ENCODE results near the gene SPIRE1. TPM values are rescaled to one million over a fixed set of nuclear protein-coding genes. Genes with fewer than 3 reads are reported as not detected.

SPIRE1 gene
- polyA plus RNA-seq, 2 donors = 4.7 to 5.0 TPM

- Histone ChIP-seq H3K27me3 (ENCODE audit: control insufficient read depth in 1 of 2, insufficient read depth in 2 of 2, low read length in 2 of 2) (no peaks in the 10 kb centered on the region), H3K36me3 (ENCODE audit: control insufficient read depth in 2 of 2, insufficient read depth in 2 of 2, low read length in 1 of 2) (no peaks in the 10 kb centered on the region), H3K4me1 (ENCODE audit: control insufficient read depth in 2 of 2, insufficient read depth in 2 of 2, low read length in 1 of 2) (peaks cover 2 to 4% of the 10 kb centered on the region in 2 donors), H3K4me3 (ENCODE audit: low read depth in 1 of 2, low read length in 2 of 2) (no peak overlapping the region), H3K27ac (ENCODE audit: low read depth in 2 of 2, low read length in 1 of 2) (no peak overlapping the region), H3K9me3 (ENCODE audit: control insufficient read depth in 2 of 2, insufficient read depth in 1 of 2, low read depth in 1 of 2, low read length in 1 of 2) (peaks cover 0 to 2% of the 10 kb centered on the region in 2 donors)
- WGBS, 2 donors = 77 to 80% methylated on average over 3 of the region's 3 CpGs
Observed at GRCh38 chr18:12409469-12409868, 248.4 kb downstream of the SPIRE1 start.

GRCh38 chr18:12408247-12408869, 249.5 kb downstream of the SPIRE1 start:
- peak overlapping the region; percentile 48 to 61 for H3K4me3 ChIP-seq (ENCODE audit: low read depth in 1 of 2, low read length in 2 of 2)
- no peaks in the 10 kb centered on the region for H3K36me3 ChIP-seq (ENCODE audit: control insufficient read depth in 2 of 2, insufficient read depth in 2 of 2, low read length in 1 of 2)
- WGBS, 2 donors = 8 to 14% methylated on average over 24 to 32 of the region's 32 CpGs
- H3K27me3 ChIP-seq (ENCODE audit: control insufficient read depth in 1 of 2, insufficient read depth in 2 of 2, low read length in 2 of 2) = no peaks in the 10 kb centered on the region
- H3K27ac ChIP-seq (ENCODE audit: low read depth in 2 of 2, low read length in 1 of 2) = peak overlapping the region; percentile 62 to 74
- peaks cover 2 to 4% of the 10 kb centered on the region in 2 donors for H3K4me1 ChIP-seq (ENCODE audit: control insufficient read depth in 2 of 2, insufficient read depth in 2 of 2, low read length in 1 of 2)
- H3K9me3 ChIP-seq (ENCODE audit: control insufficient read depth in 2 of 2, insufficient read depth in 1 of 2, low read depth in 1 of 2, low read length in 1 of 2) = peaks cover 0 to 2% of the 10 kb centered on the region in 2 donors

- WGBS, 2 donors = 75 to 77% methylated on average over 19 of the region's 19 CpGs
- Histone ChIP-seq H3K4me3 (ENCODE audit: low read depth in 1 of 2, low read length in 2 of 2) (no peak overlapping the region), H3K36me3 (ENCODE audit: control insufficient read depth in 2 of 2, insufficient read depth in 2 of 2, low read length in 1 of 2) (no peaks in the 10 kb centered on the region), H3K4me1 (ENCODE audit: control insufficient read depth in 2 of 2, insufficient read depth in 2 of 2, low read length in 1 of 2) (peaks cover 2 to 4% of the 10 kb centered on the region in 2 donors), H3K9me3 (ENCODE audit: control insufficient read depth in 2 of 2, insufficient read depth in 1 of 2, low read depth in 1 of 2, low read length in 1 of 2) (peaks cover 0 to 2% of the 10 kb centered on the region in 2 donors), H3K27me3 (ENCODE audit: control insufficient read depth in 1 of 2, insufficient read depth in 2 of 2, low read length in 2 of 2) (no peaks in the 10 kb centered on the region), H3K27ac (ENCODE audit: low read depth in 2 of 2, low read length in 1 of 2) (no peak overlapping the region)
Observed at GRCh38 chr18:12406371-12407111, 251.4 kb downstream of the SPIRE1 start.

- WGBS, 2 donors = 86 to 87% methylated on average over 3 of the region's 3 CpGs
Observed at GRCh38 chr18:12405066-12405465, 252.8 kb downstream of the SPIRE1 start.

GRCh38 chr18:12403601-12404506, 254.1 kb downstream of the SPIRE1 start:
- WGBS, 2 donors = 44 to 53% methylated on average over 6 of the region's 6 CpGs
- H3K27ac ChIP-seq (ENCODE audit: low read depth in 2 of 2, low read length in 1 of 2) = no peak overlapping the region

More at GRCh38 chr18:12405066-12405465, 252.8 kb downstream of the SPIRE1 start:
- Histone ChIP-seq H3K4me3 (ENCODE audit: low read depth in 1 of 2, low read length in 2 of 2) (no peak overlapping the region), H3K36me3 (ENCODE audit: control insufficient read depth in 2 of 2, insufficient read depth in 2 of 2, low read length in 1 of 2) (no peaks in the 10 kb centered on the region), H3K4me1 (ENCODE audit: control insufficient read depth in 2 of 2, insufficient read depth in 2 of 2, low read length in 1 of 2) (peaks cover 2 to 4% of the 10 kb centered on the region in 2 donors), H3K9me3 (ENCODE audit: control insufficient read depth in 2 of 2, insufficient read depth in 1 of 2, low read depth in 1 of 2, low read length in 1 of 2) (peaks cover 0 to 2% of the 10 kb centered on the region in 2 donors), H3K27ac (ENCODE audit: low read depth in 2 of 2, low read length in 1 of 2) (no peak overlapping the region), H3K27me3 (ENCODE audit: control insufficient read depth in 1 of 2, insufficient read depth in 2 of 2, low read length in 2 of 2) (no peaks in the 10 kb centered on the region)

GRCh38 chr18:12401881-12402280, 256.0 kb downstream of the SPIRE1 start:
- WGBS, 2 donors = 51 to 58% methylated on average over 9 of the region's 9 CpGs
- Histone ChIP-seq H3K36me3 (ENCODE audit: control insufficient read depth in 2 of 2, insufficient read depth in 2 of 2, low read length in 1 of 2) (no peaks in the 10 kb centered on the region), H3K9me3 (ENCODE audit: control insufficient read depth in 2 of 2, insufficient read depth in 1 of 2, low read depth in 1 of 2, low read length in 1 of 2) (peaks cover 0 to under 1% of the 10 kb centered on the region in 2 donors), H3K4me3 (ENCODE audit: low read depth in 1 of 2, low read length in 2 of 2) (no peak overlapping the region), H3K4me1 (ENCODE audit: control insufficient read depth in 2 of 2, insufficient read depth in 2 of 2, low read length in 1 of 2) (peaks cover 0 to 2% of the 10 kb centered on the region in 2 donors), H3K27me3 (ENCODE audit: control insufficient read depth in 1 of 2, insufficient read depth in 2 of 2, low read length in 2 of 2) (no peaks in the 10 kb centered on the region), H3K27ac (ENCODE audit: low read depth in 2 of 2, low read length in 1 of 2) (no peak overlapping the region)

More at GRCh38 chr18:12403601-12404506, 254.1 kb downstream of the SPIRE1 start:
- peaks cover 0 to 2% of the 10 kb centered on the region in 2 donors for H3K9me3 ChIP-seq (ENCODE audit: control insufficient read depth in 2 of 2, insufficient read depth in 1 of 2, low read depth in 1 of 2, low read length in 1 of 2)
- no peak overlapping the region for H3K4me3 ChIP-seq (ENCODE audit: low read depth in 1 of 2, low read length in 2 of 2)
- H3K4me1 ChIP-seq (ENCODE audit: control insufficient read depth in 2 of 2, insufficient read depth in 2 of 2, low read length in 1 of 2) = peaks cover 2 to 4% of the 10 kb centered on the region in 2 donors
- no peaks in the 10 kb centered on the region for H3K36me3 ChIP-seq (ENCODE audit: control insufficient read depth in 2 of 2, insufficient read depth in 2 of 2, low read length in 1 of 2)
- H3K27me3 ChIP-seq (ENCODE audit: control insufficient read depth in 1 of 2, insufficient read depth in 2 of 2, low read length in 2 of 2) = no peaks in the 10 kb centered on the region

GRCh38 chr18:12399231-12399630, 258.7 kb downstream of the SPIRE1 start:
- Histone ChIP-seq H3K4me3 (ENCODE audit: low read depth in 1 of 2, low read length in 2 of 2) (no peak overlapping the region), H3K4me1 (ENCODE audit: control insufficient read depth in 2 of 2, insufficient read depth in 2 of 2, low read length in 1 of 2) (no peaks in the 10 kb centered on the region), H3K27ac (ENCODE audit: low read depth in 2 of 2, low read length in 1 of 2) (no peak overlapping the region), H3K36me3 (ENCODE audit: control insufficient read depth in 2 of 2, insufficient read depth in 2 of 2, low read length in 1 of 2) (no peaks in the 10 kb centered on the region), H3K9me3 (ENCODE audit: control insufficient read depth in 2 of 2, insufficient read depth in 1 of 2, low read depth in 1 of 2, low read length in 1 of 2) (no peaks in the 10 kb centered on the region), H3K27me3 (ENCODE audit: control insufficient read depth in 1 of 2, insufficient read depth in 2 of 2, low read length in 2 of 2) (no peaks in the 10 kb centered on the region)
- WGBS, 2 donors = 92 to 95% methylated on average over 5 of the region's 5 CpGs

- Histone ChIP-seq H3K36me3 (ENCODE audit: control insufficient read depth in 2 of 2, insufficient read depth in 2 of 2, low read length in 1 of 2) (no peaks in the 10 kb centered on the region), H3K27me3 (ENCODE audit: control insufficient read depth in 1 of 2, insufficient read depth in 2 of 2, low read length in 2 of 2) (no peaks in the 10 kb centered on the region), H3K4me1 (ENCODE audit: control insufficient read depth in 2 of 2, insufficient read depth in 2 of 2, low read length in 1 of 2) (no peaks in the 10 kb centered on the region), H3K4me3 (ENCODE audit: low read depth in 1 of 2, low read length in 2 of 2) (no peak overlapping the region), H3K27ac (ENCODE audit: low read depth in 2 of 2, low read length in 1 of 2) (no peak overlapping the region), H3K9me3 (ENCODE audit: control insufficient read depth in 2 of 2, insufficient read depth in 1 of 2, low read depth in 1 of 2, low read length in 1 of 2) (no peaks in the 10 kb centered on the region)
- 78 to 80% methylated on average over 5 of the region's 5 CpGs for WGBS, 2 donors
Observed at GRCh38 chr18:12398625-12399024, 259.3 kb downstream of the SPIRE1 start.

- Histone ChIP-seq H3K27ac (ENCODE audit: low read depth in 2 of 2, low read length in 1 of 2) (no peak overlapping the region), H3K27me3 (ENCODE audit: control insufficient read depth in 1 of 2, insufficient read depth in 2 of 2, low read length in 2 of 2) (no peaks in the 10 kb centered on the region), H3K9me3 (ENCODE audit: control insufficient read depth in 2 of 2, insufficient read depth in 1 of 2, low read depth in 1 of 2, low read length in 1 of 2) (no peaks in the 10 kb centered on the region), H3K4me3 (ENCODE audit: low read depth in 1 of 2, low read length in 2 of 2) (no peak overlapping the region), H3K36me3 (ENCODE audit: control insufficient read depth in 2 of 2, insufficient read depth in 2 of 2, low read length in 1 of 2) (no peaks in the 10 kb centered on the region), H3K4me1 (ENCODE audit: control insufficient read depth in 2 of 2, insufficient read depth in 2 of 2, low read length in 1 of 2) (no peaks in the 10 kb centered on the region)
- 87 to 89% methylated on average over 6 of the region's 6 CpGs for WGBS, 2 donors
Observed at GRCh38 chr18:12397793-12398192, 260.1 kb downstream of the SPIRE1 start.

Data from esophagus (tissue), 2 donors.